Measurements from ENCODE around the gene PTPRE.

PTPRE gene

DNA sequence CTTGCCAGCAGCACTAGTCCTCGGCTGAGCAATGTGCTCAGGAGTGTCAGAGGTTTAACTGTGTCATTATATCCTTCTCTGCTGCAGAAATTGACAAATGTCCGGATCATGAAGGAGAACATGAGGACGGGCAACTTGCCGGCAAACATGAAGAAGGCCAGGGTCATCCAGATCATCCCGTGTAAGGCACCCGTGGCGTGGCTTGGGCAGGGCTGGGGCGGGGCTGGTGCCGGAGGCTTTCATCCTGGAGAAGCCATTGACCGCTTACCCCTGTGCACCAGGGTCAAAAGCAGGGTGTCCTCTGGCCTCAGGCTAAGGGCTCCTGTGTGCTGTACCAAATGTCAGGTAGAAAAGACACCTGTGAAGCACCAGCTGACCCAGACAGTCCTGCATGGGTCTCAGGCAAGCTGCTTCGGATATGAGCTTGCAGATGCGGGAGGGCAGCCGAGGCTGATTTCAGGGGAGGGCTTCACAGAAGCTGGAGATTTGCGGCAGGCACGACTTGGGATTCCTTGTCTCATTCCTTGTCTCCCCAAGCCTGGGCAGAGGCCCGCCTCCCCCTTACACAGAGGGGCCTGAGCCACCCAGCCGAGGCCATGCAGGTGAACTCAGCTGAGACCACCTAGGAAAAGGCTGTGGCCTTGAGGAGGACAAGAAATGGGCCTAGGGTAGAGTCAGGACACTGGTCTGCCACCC, 164.0 kb downstream of the PTPRE start:
- no peak for FAIRE-seq
- TF ChIP-seq SPI1 (IDR thresholded peaks at IDR 0.05; ENCODE audit: low read depth, low read length) = no peak
- no peak for DNase-seq (ENCODE audit: insufficient read length, low spot score)

GRCh38 chr10:128071417-128071782, 164.5 kb downstream of the PTPRE start:
- FAIRE-seq (no peak), DNase-seq (ENCODE audit: insufficient read length, low spot score) (no peak)
- TF ChIP-seq POLR2A (IDR thresholded peaks at IDR 0.05; ENCODE audit: low read depth, low read length) (no peak), PAX5 (IDR thresholded peaks at IDR 0.05; ENCODE audit: insufficient read depth, low read length, severe bottlenecking) (no peak), TAF1 (IDR thresholded peaks at IDR 0.05; ENCODE audit: low read depth, low read length) (no peak), POU2F2 (IDR thresholded peaks at IDR 0.05; ENCODE audit: low read depth, low read length) (no peak)

GRCh38 chr10:128072046-128072445, 165.1 kb downstream of the PTPRE start:
- DNase-seq (ENCODE audit: insufficient read length, low spot score) (no peak), FAIRE-seq (no peak)
- TF ChIP-seq POLR2AphosphoS5 (IDR thresholded peaks at IDR 0.05; ENCODE audit: low read depth, low read length) (no peak), SPI1 (IDR thresholded peaks at IDR 0.05; ENCODE audit: low read depth, low read length) (no peak), PAX5 (IDR thresholded peaks at IDR 0.05; ENCODE audit: insufficient read depth, low read length, severe bottlenecking) (no peak), TAF1 (IDR thresholded peaks at IDR 0.05; ENCODE audit: low read depth, low read length) (no peak)

DNA sequence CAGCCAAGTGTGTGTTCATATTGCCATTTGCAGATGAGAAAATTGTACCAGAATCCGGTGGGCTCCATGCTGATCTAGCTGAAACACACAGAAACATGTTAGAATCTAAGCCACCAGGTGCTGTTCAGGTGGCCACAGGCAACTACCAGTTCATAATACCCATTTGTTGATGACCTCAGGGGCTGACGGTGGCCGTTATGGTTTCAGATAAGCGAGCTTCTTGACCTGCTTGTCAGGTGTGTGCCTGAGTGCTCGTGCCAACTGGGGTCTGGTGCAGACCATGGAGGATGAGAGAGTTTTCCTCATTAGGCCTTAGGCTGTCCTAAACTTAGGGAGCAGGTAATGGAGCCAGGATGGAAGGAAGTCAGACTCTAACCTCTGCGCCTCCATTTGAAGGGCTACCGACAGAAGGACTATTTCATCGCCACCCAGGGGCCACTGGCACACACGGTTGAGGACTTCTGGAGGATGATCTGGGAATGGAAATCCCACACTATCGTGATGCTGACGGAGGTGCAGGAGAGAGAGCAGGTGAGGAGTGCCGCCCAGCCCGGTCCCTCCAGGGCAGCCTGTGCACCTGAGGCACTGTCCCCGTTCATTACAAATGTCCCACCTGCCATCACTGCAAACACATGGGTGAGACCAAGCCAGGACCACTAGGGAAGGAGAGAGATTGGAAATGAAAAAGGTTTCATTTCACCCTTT, 166.2 kb downstream of the PTPRE start:
- no peak for TF ChIP-seq SPI1 (IDR thresholded peaks at IDR 0.05; ENCODE audit: low read depth, low read length)
- no peak for TF ChIP-seq POLR2AphosphoS5 (IDR thresholded peaks at IDR 0.05; ENCODE audit: low read depth, low read length)
- no peak for TF ChIP-seq PAX5 (IDR thresholded peaks at IDR 0.05; ENCODE audit: insufficient read depth, low read length, severe bottlenecking)
- TF ChIP-seq TAF1 (IDR thresholded peaks at IDR 0.05; ENCODE audit: low read depth, low read length) = no peak
- TF ChIP-seq POLR2A (IDR thresholded peaks at IDR 0.05; ENCODE audit: low read depth, low read length) = no peak
- no peak for TF ChIP-seq POU2F2 (IDR thresholded peaks at IDR 0.05; ENCODE audit: low read depth, low read length)
- FAIRE-seq = no peak
- DNase-seq (ENCODE audit: insufficient read length, low spot score) = no peak

DNA sequence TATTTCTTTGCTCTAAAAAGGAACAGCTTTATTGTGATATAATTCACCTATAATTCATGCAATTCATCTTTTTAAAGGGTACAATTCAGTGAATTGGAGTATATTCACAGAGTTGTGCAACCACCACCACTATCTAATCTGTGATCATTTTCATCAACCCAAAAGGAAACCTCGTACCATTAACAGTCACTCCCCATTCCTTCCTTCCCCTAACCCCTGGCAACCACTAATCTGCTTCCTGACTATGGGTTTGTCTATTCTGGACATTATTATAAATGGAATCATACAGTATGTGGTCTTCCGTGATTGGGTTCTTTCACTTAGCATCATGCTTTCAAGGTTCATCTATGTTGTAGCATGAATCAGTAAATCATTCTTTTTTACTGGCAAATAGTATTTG, 167.0 kb downstream of the PTPRE start:
- DNase-seq (ENCODE audit: insufficient read length, low spot score) = no peak
- TF ChIP-seq POLR2A (IDR thresholded peaks at IDR 0.05; ENCODE audit: low read depth, low read length) = no peak
- TF ChIP-seq TAF1 (IDR thresholded peaks at IDR 0.05; ENCODE audit: low read depth, low read length) = no peak
- no peak for TF ChIP-seq POLR2AphosphoS5 (IDR thresholded peaks at IDR 0.05; ENCODE audit: low read depth, low read length)
- no peak for TF ChIP-seq SPI1 (IDR thresholded peaks at IDR 0.05; ENCODE audit: low read depth, low read length)
- no peak for TF ChIP-seq PAX5 (IDR thresholded peaks at IDR 0.05; ENCODE audit: insufficient read depth, low read length, severe bottlenecking)
- TF ChIP-seq POU2F2 (IDR thresholded peaks at IDR 0.05; ENCODE audit: low read depth, low read length) = no peak
- FAIRE-seq = no peak

GRCh38 chr10:128074589-128074988, 167.7 kb downstream of the PTPRE start:
- no peak for TF ChIP-seq POLR2AphosphoS5 (IDR thresholded peaks at IDR 0.05; ENCODE audit: low read depth, low read length)
- no peak for TF ChIP-seq POLR2A (IDR thresholded peaks at IDR 0.05; ENCODE audit: low read depth, low read length)
- no peak for TF ChIP-seq PAX5 (IDR thresholded peaks at IDR 0.05; ENCODE audit: insufficient read depth, low read length, severe bottlenecking)
- no peak for TF ChIP-seq TAF1 (IDR thresholded peaks at IDR 0.05; ENCODE audit: low read depth, low read length)
- no peak for TF ChIP-seq SPI1 (IDR thresholded peaks at IDR 0.05; ENCODE audit: low read depth, low read length)
- no peak for TF ChIP-seq POU2F2 (IDR thresholded peaks at IDR 0.05; ENCODE audit: low read depth, low read length)
- FAIRE-seq = no peak

GRCh38 chr10:128077155-128077875, 170.4 kb downstream of the PTPRE start:
- FAIRE-seq (no peak), DNase-seq (ENCODE audit: insufficient read length, low spot score) (no peak)
- no peak for TF ChIP-seq POLR2AphosphoS5 (IDR thresholded peaks at IDR 0.05; ENCODE audit: low read depth, low read length)
- no peak for TF ChIP-seq POU2F2 (IDR thresholded peaks at IDR 0.05; ENCODE audit: low read depth, low read length)
- TF ChIP-seq TAF1 (IDR thresholded peaks at IDR 0.05; ENCODE audit: low read depth, low read length) = no peak
- no peak for TF ChIP-seq SPI1 (IDR thresholded peaks at IDR 0.05; ENCODE audit: low read depth, low read length)
- no peak for TF ChIP-seq POLR2A (IDR thresholded peaks at IDR 0.05; ENCODE audit: low read depth, low read length)
- TF ChIP-seq PAX5 (IDR thresholded peaks at IDR 0.05; ENCODE audit: insufficient read depth, low read length, severe bottlenecking) = no peak

More at GRCh38 chr10:128074589-128074988, 167.7 kb downstream of the PTPRE start:
- no peak for DNase-seq (ENCODE audit: insufficient read length, low spot score)

GRCh38 chr10:128078136-128078969, 171.4 kb downstream of the PTPRE start:
- TF ChIP-seq TAF1 (IDR thresholded peaks at IDR 0.05; ENCODE audit: low read depth, low read length) (no peak), SPI1 (IDR thresholded peaks at IDR 0.05; ENCODE audit: low read depth, low read length) (no peak), POU2F2 (IDR thresholded peaks at IDR 0.05; ENCODE audit: low read depth, low read length) (no peak), POLR2AphosphoS5 (IDR thresholded peaks at IDR 0.05; ENCODE audit: low read depth, low read length) (no peak), POLR2A (IDR thresholded peaks at IDR 0.05; ENCODE audit: low read depth, low read length) (no peak), PAX5 (IDR thresholded peaks at IDR 0.05; ENCODE audit: insufficient read depth, low read length, severe bottlenecking) (no peak)
- DNase-seq (ENCODE audit: insufficient read length, low spot score) = peak; percentile 50
- FAIRE-seq = no peak

GRCh38 chr10:128080231-128080630, 173.3 kb downstream of the PTPRE start:
- TF ChIP-seq POU2F2 (IDR thresholded peaks at IDR 0.05; ENCODE audit: low read depth, low read length) (no peak), TAF1 (IDR thresholded peaks at IDR 0.05; ENCODE audit: low read depth, low read length) (no peak), POLR2AphosphoS5 (IDR thresholded peaks at IDR 0.05; ENCODE audit: low read depth, low read length) (no peak), PAX5 (IDR thresholded peaks at IDR 0.05; ENCODE audit: insufficient read depth, low read length, severe bottlenecking) (no peak), POLR2A (IDR thresholded peaks at IDR 0.05; ENCODE audit: low read depth, low read length) (no peak), SPI1 (IDR thresholded peaks at IDR 0.05; ENCODE audit: low read depth, low read length) (no peak)
- DNase-seq (ENCODE audit: insufficient read length, low spot score) = no peak
- FAIRE-seq = no peak
